ENCODE results near the gene TBC1D25.

- no peak for TF ChIP-seq POLR2A (IDR thresholded peaks at IDR 0.05; ENCODE audit: low read depth)
- no peak for TF ChIP-seq CTCF (IDR thresholded peaks at IDR 0.05)
These were observed 53.5 kb downstream of the TBC1D25 start for GRCh38 chrX:48592971-48593370.
